ENCODE data around the gene MS4A15.
"Not testable (repeated sequence)": the region's sequence is repeated elsewhere in the genome, so short reads cannot be mapped to it uniquely, and the experiment has no call there.

The MS4A15 gene

DNA sequence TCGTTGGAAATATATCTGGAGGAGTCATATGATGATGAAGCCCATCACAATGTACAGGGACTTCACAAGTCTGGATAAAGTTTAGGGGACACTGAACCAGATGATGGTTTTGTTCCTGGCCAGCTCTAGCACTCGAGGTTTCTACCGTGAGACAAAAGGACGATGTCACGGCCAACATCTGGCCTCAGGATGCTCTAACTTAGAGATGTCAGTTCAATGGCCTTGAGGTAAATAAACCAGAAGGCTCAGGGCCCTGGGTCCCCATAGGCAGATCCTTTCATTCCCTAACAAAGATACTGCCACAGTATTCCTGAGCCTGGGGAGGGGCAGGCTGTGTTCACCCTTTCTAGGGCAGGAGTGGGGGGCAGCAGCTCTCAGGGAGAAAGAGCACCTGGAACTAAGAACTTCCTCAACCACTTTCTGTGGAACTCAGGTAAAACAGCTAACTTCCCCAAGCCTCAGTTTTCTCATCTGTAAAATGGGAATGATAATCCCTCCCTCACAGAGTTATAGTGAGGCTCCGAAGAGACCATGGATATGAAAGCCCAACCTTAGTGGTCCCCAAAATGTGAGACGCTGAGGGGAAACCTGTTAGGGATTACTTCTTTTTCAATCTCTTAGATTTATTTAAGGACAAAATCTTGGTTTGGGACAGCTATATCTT is 46.7 kb downstream of the MS4A15 start:
- no peak for DNase-seq (ENCODE audit: low read depth in 2 of 2)

- no peak for DNase-seq (ENCODE audit: low read depth in 2 of 2)
Observed at GRCh38 chr11:60809249-60809648, 52.6 kb downstream of the MS4A15 start.

DNA sequence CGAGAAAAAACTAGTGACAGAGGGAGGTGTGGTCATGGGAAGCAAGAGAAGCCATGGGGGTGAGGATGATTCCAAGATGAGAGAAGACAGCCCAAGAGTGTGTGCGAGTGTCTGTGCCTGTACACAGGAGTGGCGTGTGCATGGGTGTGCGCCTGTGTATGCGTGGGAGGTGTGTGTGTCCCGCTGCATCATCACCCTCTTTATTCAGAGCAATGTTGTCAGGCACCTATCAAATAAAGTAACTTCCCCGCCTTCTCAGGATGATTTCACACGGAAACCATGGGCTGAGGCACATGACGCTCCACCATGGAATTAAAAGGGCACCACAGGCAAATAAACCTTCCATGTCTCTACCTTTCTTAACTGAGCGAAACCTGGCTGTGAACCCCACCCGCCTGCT is 53.0 kb downstream of the MS4A15 start:
- no peak for DNase-seq (ENCODE audit: low read depth in 2 of 2)

DNA sequence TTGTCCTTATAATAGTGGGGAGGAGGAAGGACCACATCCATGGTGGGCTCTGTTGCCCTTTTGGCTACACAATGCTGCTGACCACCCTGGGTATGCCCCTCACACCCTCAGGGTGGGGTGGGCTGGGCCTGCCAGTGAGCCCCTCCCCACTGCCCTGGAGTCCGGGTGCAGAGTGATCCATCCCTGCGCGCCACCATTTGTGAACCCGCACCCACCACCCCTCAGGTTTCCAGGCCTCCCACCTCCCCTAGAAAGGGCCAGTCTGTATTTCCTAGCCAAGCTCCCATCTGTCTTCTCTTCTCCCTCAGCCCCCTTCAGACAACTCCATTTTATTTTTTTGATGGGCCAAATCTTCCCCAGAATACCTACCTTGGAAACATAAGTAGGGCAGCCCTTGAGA is 53.5 kb downstream of the MS4A15 start:
- no peak for DNase-seq (ENCODE audit: low read depth in 2 of 2)

- DNase-seq (ENCODE audit: low read depth in 2 of 2): no peak
Observed at GRCh38 chr11:60810569-60810968, 53.9 kb downstream of the MS4A15 start.

DNA sequence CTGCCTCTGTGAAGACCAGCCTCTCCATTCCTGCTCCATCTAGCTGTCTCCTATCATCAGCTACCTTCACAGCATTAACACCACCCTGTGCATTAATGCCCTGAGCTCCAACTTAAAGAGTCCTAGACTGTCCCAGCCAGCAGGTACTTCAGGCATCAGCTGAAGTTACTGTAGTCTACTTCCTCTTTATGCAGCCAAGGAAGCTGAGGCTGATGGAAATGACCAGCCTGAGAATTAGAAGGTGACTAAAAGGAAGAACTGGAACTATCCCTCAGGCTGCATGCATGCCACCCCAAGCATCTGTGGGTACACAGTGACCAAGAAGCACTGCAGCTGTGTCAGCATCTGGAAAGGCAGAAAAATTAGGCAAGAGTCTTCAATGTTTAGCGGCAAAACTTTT is 56.7 kb downstream of the MS4A15 start:
- DNase-seq (ENCODE audit: low read depth in 2 of 2): no peak

DNA sequence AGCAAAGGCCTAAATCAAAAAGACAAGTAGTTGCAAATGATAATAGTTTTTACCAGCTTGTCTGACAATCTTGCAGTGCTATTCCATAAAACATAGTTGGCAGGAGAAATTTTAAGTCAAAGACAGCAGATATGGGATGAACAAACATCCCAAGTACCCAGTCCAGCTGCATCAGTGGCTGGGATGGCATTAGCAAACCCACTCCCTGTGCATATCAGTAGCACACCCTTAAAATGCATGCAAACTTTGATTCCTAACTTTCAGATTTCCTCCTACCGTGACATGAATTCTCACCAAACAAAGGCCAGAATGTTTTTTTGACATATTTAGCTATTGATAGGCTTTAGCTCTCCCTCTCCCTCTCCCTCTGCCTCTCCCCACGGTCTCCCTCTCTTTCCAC is 57.4 kb downstream of the MS4A15 start:
- DNase-seq (ENCODE audit: low read depth in 2 of 2): no peak

DNA sequence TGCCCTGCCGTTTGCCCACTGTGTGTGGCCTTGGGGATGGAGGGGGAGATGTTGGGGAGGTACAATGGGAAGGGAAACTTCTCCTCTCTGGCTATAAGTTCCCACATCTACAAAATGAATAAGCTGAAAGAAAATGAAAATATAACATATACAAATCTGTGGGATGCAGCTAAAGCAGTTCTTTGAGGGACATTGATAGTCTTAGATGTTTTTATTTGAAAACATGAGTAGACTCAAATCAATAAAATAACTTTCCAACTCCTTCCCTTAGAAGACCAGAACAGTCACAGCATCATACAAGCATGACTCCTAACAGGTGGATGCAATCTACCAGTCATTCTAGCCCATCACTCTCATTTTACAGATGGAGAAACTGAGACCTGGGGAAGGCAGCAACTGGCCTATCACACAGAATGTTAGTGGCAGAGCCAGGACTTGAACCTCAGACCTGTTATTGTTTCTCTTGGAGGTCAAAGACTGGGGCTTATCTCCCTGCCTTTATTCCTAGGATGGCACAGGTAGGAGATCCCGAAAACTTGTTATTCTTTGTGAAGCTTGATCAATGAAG is 60.0 kb downstream of the MS4A15 start:
- no peak for DNase-seq (ENCODE audit: low read depth in 2 of 2)

DNA sequence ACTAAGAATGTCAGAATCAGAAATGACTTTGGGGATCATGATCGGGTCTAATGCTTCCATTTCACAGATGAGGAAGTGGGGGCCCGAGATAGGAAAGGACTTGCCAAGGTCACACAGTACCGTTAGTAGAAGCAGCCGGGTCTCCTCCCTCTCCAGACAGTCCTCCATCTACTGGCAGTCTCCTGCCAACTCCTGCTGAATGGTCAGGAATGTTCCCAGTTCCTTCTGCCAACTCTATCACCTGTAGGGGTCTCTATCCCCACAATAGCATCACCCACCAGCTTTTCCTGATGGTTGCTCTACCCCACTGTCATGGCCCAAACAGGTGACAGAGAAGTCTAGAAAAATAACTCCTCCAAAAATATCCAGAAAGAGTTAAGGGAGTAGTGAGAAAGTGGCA is 61.4 kb downstream of the MS4A15 start:
- no peak for DNase-seq (ENCODE audit: low read depth in 2 of 2)

DNA sequence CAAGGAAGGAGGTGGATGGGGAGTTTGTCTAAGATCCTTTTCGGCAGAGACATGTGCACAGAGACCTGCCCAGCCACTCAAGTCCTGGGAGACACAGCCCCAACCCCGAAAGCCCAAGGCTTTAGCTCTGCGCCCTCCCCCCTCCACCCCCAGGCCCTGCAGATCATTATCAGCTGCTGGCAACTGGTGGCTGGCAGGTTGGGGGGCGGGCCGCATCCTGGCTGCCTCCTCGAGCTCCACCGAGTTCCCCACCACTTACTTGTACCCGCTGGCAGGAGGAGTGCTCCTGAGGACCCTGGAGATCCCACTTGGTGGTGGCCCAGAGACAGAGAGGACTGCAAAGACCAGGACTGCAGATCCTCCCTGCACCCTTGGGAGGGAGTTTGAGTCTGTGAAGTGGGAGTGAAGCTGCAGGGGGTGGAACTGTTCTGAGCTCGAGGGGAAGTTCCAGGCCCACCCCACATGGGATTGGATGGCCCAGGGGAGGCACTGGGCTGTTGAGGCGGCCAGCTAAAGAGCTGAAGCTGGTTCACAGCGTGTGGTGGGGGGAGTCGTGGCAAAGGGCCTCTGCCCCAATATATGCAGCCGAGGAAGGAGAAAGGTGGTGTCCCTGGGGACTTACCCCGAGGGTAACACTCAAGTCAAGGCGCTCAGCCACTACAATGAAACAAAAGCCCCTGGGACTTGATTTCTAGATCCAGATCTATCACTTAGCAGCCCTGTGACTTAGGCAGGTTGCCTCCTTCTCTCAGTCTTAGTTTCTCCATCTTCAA is 65.3 kb downstream of the MS4A15 start:
- DNase-seq (ENCODE audit: low read depth in 2 of 2): no peak

DNA sequence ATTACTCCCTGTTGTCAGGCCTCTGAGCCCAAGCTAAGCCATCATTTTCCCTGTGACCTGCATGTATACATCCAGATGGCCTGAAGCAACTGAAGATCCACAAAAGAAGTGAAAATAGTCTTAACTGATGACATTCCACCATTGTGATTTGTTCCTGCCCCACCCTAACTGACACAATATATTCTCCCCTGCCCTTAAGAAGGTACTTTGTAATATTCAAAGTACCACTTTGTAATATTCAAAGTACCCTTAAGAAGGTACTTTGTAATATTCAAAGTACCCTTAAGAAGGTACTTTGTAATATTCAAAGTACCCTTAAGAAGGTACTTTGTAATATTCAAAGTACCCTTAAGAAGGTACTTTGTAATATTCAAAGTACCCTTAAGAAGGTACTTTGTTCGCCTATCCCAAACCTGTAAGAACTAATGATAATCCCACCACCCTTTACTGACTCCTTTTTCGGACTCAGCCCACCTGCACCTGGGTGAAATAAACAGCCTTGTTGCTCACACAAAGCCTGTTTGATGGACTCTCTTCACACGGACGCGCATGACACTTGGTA is 67.2 kb downstream of the MS4A15 start:
- DNase-seq (ENCODE audit: low read depth in 2 of 2): not testable (repeated sequence)

GRCh38 chr11:60825118-60825517 is 68.5 kb downstream of the MS4A15 start:
- DNase-seq (ENCODE audit: low read depth in 2 of 2): no peak

DNA sequence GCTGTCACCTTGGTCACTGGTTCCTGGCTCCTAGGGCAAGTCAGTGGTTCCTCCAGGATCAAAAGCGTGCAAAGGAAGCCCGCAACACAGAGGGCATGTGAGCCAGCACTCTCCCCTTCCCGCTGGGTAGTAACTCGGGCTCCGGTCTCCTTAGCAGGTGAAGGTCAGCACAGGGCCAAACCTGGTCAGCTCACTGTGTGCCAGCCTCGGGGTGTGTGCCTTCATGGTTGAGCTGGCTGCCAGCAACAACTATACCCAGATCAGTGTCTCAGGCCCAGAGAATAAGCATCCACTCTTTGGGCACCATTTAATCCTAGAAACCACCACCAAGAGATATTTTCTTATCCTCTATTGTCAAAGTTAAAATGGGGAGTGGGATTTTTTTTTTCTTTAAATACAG is 69.1 kb downstream of the MS4A15 start:
- DNase-seq (ENCODE audit: low read depth in 2 of 2): no peak
